ENCODE measurements around the gene CEMIP.

The CEMIP gene

DNA sequence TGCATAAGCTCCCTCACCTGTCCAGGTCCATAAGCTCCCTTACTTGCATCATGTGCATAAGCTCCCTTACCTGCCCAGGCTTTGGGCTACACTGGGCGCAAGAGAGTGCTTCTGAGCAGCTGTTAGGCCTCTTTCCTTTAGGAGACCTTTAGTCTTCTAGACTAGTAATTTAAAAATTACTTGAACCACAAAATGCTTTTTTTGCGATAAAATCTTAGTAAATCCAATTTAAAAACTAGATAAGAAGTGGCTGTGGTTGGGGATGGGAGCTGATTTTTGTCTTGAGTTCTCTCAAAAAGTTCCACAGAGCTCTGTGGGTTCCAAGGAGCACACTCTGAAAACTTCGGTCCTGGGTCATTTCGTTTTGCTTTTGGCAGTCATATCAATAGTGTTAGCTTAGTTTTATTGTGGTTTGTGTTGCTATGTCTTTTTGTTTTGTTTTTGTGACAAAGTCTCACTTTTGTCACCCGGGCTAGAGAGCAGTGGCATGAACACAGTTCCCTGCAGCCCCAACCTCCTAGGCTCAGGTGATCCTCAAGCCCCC lies 6.7 kb downstream of the CEMIP start:
- DNase-seq (ENCODE audit: low read depth in 2 of 2): no peak

DNA sequence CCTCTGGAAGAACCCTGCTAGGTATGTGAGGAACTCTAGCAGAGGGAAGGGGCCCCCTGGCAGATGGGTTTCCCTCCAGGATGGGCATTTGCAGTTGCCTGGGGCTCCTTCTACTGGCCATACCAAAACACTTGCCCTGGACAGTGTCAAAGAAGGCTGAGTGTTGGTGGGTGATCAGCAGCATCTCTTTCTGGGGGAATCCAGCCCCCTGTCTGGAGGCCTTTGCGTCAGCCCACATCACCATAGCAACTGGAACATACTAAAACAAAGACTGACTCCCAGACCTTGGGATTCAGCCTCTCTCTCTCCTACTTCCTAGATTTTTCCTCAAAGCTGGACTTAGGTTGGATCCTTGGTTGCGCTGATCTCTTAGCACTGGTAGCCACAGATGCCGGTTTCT lies 8.1 kb downstream of the CEMIP start:
- no peak for DNase-seq (ENCODE audit: low read depth in 2 of 2)

DNA sequence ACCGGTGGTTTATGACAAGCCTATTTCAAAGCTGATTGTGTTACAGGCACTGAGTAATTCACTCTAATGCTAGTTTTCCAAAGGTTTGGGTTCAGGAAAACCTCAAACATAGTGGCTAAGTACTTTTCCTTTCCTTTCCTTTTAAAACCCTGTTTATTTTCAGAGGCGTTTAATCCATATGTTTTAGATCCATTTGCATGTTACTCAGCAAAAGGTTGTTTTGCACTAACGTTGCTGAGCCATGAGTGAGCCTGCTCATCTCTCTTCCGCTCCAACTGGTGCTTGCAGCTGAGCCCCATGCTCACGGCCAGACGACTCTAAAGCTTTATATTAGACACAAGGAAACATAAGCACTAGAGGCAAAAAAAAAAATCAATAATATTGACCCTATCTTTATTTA lies 9.4 kb downstream of the CEMIP start:
- no peak for DNase-seq (ENCODE audit: low read depth in 2 of 2)

- DNase-seq (ENCODE audit: low read depth in 2 of 2): no peak
Measured at GRCh38 chr15:80789296-80789695, 10.1 kb downstream of the CEMIP start.

- DNase-seq (ENCODE audit: low read depth in 2 of 2): no peak
Measured at GRCh38 chr15:80789796-80790195, 10.6 kb downstream of the CEMIP start.

GRCh38 chr15:80790236-80790635 lies 11.1 kb downstream of the CEMIP start:
- no peak for DNase-seq (ENCODE audit: low read depth in 2 of 2)

DNA sequence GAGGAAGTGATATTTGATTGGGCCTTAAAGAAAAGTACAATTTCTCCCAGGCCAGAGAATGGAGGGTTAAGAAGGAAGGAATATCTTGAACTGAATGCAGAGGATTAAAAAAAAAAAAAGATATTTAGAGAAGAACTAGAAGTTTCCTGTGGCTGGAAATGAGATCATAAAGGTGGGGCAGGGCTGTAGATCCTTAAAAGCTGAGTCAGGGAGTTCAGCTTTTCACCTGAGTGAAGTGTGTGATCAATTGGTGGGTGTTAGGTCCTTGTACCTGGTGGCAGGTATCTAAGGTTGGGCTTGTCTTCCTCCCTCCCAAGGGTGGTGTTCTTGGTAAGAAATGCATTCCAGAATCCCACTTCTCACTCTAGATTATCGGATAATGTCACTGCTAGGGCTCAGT lies 11.8 kb downstream of the CEMIP start:
- no peak for DNase-seq (ENCODE audit: low read depth in 2 of 2)

DNA sequence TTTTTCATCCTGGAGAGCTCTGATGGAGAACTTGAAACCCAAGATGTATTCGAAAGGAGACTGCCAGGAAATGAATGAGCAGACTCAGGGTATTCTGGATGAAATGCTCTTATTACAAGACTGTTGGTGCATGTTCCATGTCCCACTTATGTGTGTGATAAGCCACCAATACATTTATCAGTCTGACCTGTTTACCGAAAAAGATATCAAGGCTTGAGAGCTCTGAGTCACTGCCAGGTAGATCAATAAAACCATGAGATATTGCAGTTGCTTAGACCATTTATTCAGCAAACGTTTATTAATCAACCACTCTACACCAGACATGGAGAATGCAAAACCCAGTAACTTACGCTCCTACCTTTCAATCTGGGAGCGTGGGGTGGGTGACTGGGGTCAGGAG lies 17.2 kb downstream of the CEMIP start:
- DNase-seq (ENCODE audit: low read depth in 2 of 2): no peak

DNA sequence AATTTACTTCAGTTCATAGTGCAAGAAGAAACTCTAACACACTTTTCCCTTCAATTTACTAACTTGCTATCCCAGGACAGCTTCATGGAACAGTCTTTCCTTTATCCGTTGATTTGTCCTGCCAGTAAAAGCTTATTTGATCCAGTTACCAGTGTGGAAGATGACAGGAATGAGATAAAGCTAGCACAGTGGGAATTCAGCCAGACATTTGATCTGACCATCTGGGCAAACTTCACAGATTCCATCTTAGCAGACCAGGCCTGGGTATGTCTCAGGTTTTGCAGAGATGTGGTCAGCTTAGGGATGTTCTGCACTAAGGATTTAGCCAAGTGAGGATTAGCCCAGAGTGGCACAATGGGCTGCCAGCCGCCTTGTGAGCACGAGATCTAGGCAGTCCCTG lies 19.7 kb downstream of the CEMIP start:
- no peak for DNase-seq (ENCODE audit: low read depth in 2 of 2)

DNA sequence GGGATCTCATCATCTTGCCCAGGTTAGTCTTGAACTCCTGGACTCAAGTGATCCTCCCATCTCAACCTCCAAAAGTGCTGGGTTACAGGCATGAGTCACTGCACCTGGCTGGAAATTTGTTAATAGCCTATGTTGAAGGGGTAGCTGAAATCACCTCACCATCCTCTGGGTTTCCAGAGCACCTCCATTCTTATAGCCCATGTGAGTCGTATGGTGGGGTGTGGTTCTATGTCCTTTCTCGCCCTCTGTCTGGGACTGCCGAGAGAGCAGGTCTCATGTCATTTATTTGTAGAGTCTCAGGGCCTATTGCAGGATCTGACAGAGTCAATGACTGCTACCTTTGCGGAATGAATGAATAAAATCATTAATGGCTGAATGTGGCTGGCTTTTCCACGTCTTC lies 20.9 kb downstream of the CEMIP start:
- no peak for DNase-seq (ENCODE audit: low read depth in 2 of 2)

- no peak for DNase-seq (ENCODE audit: low read depth in 2 of 2)
Measured at GRCh38 chr15:80801891-80802680, 22.9 kb downstream of the CEMIP start.

- no peak for DNase-seq (ENCODE audit: low read depth in 2 of 2)
Measured at GRCh38 chr15:80803580-80804525, 24.7 kb downstream of the CEMIP start.

DNA sequence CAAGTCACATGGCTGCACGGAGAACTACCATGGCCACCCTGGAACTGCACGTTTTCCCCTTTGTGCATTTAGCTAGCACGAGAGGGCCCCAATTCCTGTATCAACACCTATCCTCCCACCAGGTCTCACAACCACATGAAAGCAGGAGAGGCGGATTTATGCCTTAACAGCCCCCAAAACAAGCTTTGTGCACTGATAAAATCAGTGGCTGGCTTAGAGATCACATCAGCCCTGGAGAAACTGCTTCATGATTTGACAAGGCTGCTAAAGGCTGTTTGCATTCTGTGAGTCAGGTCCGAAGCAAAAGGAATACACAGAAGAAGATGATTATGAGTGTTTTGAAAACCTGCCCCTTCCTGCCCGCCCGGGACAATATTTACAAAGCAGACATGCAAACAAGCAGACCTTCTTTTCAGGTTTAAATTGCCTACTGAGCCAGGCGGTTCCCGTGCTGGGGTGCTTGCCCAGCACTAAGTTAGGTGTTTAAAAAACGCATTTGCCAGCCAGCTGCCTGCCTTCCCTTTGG lies 25.9 kb downstream of the CEMIP start:
- DNase-seq (ENCODE audit: low read depth in 2 of 2): no peak

DNA sequence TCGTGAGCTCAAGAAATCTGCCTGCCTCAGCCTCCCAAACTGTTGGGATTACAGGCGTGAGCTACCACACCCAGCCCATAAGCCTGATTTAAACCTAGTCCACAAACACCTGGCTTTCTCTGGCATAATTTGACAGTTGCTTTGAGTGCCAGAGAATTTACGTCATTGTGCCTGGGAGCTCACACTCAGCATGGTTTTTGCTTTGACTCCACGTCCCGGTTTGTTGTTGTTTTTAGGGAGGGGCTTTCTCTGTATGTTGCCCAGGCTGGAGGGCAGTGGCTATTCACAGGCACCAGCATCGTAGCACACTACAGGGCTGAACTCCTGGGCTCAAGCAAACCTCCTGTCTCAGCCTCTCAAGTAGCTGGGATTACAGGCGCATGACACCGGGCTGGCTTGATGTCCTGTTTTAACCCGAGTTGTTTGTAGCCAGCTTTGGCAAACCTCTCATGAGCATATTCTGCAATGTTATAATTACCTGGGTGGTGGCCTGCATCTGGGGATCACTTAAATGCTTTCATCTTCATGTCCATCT lies 32.7 kb downstream of the CEMIP start:
- DNase-seq (ENCODE audit: low read depth in 2 of 2): no peak

DNA sequence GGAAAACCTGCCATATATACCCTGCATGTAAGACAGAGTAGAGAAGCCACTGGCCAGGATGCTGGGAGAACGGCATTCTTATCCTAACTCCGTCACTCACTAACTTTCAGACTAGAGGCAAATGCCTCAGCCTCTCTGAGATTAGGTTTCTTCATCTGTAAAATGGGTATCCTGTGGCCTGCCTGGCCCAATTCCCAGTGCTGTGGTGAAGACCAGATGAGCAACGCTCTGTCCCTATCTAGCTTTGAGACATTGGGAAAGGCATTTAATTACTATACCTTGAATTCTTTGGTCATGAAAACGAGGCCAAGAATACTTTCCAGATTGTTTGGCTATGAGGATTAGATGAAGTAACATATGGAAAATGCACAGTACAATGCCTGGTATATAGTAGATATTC lies 35.9 kb downstream of the CEMIP start:
- DNase-seq (ENCODE audit: low read depth in 2 of 2): no peak

- no peak for DNase-seq (ENCODE audit: low read depth in 2 of 2)
Measured at GRCh38 chr15:80816049-80816653, 37.0 kb downstream of the CEMIP start.

DNA sequence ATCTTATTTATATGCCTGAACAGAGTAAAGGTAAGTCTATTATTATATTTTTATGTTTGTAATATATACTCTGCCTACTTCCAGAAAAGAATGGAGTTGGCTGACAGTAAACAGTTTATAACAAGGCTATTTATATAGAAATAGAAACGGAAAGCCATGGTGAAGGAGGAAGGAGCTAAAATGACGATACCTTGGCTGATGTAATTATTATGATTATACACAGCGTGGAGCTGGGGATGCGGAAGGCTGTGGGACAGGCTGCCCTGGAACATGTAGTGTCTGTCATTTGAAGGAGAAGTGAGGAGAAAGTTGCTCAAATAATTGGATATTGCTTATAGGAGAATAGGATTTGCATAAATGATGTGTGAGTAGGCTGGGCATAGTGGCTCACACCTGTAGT lies 37.8 kb downstream of the CEMIP start:
- no peak for DNase-seq (ENCODE audit: low read depth in 2 of 2)

GRCh38 chr15:80817901-80818300 lies 38.7 kb downstream of the CEMIP start:
- no peak for DNase-seq (ENCODE audit: low read depth in 2 of 2)

- no peak for DNase-seq (ENCODE audit: low read depth in 2 of 2)
Measured at GRCh38 chr15:80819001-80819400, 39.8 kb downstream of the CEMIP start.

DNA sequence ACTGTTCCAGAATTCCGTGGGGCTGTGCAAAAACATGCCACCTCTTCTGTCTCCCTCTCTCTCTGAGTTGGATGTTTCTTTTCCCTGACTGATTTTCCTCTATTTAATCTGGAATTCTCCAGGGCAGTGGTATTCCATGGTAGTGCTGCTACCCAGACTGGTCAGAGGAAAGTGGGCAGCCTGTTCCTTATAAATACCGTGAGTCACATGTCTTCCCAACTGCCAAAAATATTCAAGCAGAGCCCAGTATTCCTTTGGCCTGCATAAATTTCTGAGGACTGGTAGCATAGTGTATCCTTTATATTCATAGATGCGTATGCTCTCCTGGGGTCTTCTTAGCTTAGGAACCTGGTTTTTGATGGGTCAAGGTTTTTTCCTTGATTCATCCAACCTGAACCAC lies 40.9 kb downstream of the CEMIP start:
- DNase-seq (ENCODE audit: low read depth in 2 of 2): no peak

DNA sequence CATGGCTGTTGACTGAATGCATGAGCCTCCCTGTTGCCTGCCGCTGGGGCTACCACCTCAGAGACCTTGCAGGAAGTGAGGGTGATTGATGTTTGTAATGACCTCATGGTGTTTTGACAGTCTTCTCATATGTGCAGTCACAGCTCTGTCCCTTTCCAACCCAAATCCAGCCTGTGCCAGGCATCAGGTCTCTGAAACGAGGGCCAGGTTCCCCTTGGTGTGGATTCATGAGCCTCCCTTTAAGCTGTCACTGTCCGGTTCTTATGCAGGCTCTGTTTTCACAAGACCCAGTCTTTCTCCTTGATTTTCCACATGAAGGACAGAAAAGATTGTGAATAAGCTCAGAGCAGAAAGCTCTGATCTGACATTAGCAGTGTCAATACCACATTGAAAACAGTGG lies 43.1 kb downstream of the CEMIP start:
- DNase-seq (ENCODE audit: low read depth in 2 of 2): no peak

- no peak for DNase-seq (ENCODE audit: low read depth in 2 of 2)
Measured at GRCh38 chr15:80822676-80823075, 43.5 kb downstream of the CEMIP start.
